Osteoblast (primary cell): ENCODE measurements around the gene NUDC. TPM values are rescaled to one million over a fixed set of nuclear protein-coding genes. Genes with fewer than 3 reads are reported as not detected.

ENCODE experiments used
- DNase-seq: peaks from one replicate; pipeline ENCODE4 v3.0.0; 2011; ENCODE audit warnings: low spot score, mixed read lengths; ENCODE audit not compliant: insufficient read length; ENCODE audit errors: missing footprints
- H2AFZ ChIP-seq: 2 replicates; pipeline ENCODE4 v1.6.0; 2011; ENCODE audit warnings: mild to moderate bottlenecking, low read length
- H3K27ac ChIP-seq: 2 replicates; pipeline ENCODE4 v1.5.1; 2011; ENCODE audit warnings: mild to moderate bottlenecking, low read depth, low read length, moderate library complexity
- H3K27me3 ChIP-seq: 2 replicates; pipeline ENCODE4 v1.6.0; 2012; ENCODE audit warnings: mild to moderate bottlenecking, control low read depth, inconsistent platforms, low read length, moderate library complexity; ENCODE audit not compliant: insufficient read depth
- H3K36me3 ChIP-seq: 2 replicates; pipeline ENCODE4 v1.5.1; 2011; ENCODE audit warnings: mild to moderate bottlenecking, low read length, control low read depth, moderate library complexity; ENCODE audit not compliant: insufficient read depth
- H3K4me1 ChIP-seq: 2 replicates; pipeline ENCODE4 v1.5.1; 2011; ENCODE audit warnings: mild to moderate bottlenecking, low read length, control low read depth, moderate library complexity; ENCODE audit not compliant: insufficient read depth
- H3K4me2 ChIP-seq: 2 replicates; pipeline ENCODE4 v1.6.0; 2011; ENCODE audit warnings: mild to moderate bottlenecking, low read length; ENCODE audit not compliant: insufficient read depth
- H3K4me3 ChIP-seq: fragments of 200-600 bp; sonication (generic); 3 replicates; pipeline ENCODE4 v1.5.1; 2012; ENCODE audit warnings: mild to moderate bottlenecking, low read length, inconsistent platforms; ENCODE audit not compliant: insufficient read depth
- H3K79me2 ChIP-seq: 2 replicates; pipeline ENCODE4 v1.6.0; 2012; ENCODE audit warnings: mild to moderate bottlenecking, low read length, control low read depth, inconsistent platforms; ENCODE audit not compliant: insufficient read depth
- H3K9me3 ChIP-seq: 2 replicates; pipeline ENCODE4 v1.5.1; 2011; ENCODE audit warnings: low read depth, low read length, control low read depth
- H4K20me1 ChIP-seq: 2 replicates; pipeline ENCODE4 v1.6.0; 2012; ENCODE audit warnings: mild to moderate bottlenecking, low read length, control low read depth; ENCODE audit not compliant: insufficient read depth
- total RNA-seq: library from RNA; depleted of rRNA; stranded (reverse); fragments of >200 nt; gene quantifications from 2 replicates; pipeline ENCODE4 v1.2.3, GENCODE V29; 2012
- TF ChIP-seq, protein P1 (sequence below): IDR thresholded peaks from 2 replicates; pipeline ENCODE4 v1.5.1; 2011; ENCODE audit warnings: mild to moderate bottlenecking, low read depth, low read length, moderate library complexity; ENCODE audit errors: extremely low read depth

Gene NUDC
- total RNA-seq, 1 donor = 15.9 TPM

DNA sequence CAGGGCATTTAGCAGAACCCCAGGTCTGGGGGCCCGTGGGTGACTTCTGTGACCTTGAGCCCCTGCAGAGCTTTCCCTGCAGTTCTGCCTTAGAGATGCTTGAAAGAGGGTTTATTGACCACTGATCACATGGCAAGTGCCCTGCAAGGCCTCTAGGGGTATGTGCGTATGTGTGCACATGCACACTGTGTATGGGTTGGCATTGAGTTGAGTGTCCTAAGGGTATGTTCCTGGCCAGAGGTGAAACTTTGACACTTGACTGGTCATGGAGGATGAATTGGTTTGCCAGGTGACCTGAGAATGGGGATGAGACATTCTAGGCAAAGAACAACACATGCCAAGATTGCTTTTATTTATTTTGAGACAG, 17.1 kb downstream of the NUDC start:
- no peaks in the 10 kb centered on the region for H3K9me3 ChIP-seq
- H3K4me3 ChIP-seq = no peak overlapping the region
- peaks cover 42% of the 10 kb centered on the region for H3K79me2 ChIP-seq
- no peak for DNase-seq
- no peaks in the 10 kb centered on the region for H3K27me3 ChIP-seq
- TF ChIP-seq, protein P1, sequence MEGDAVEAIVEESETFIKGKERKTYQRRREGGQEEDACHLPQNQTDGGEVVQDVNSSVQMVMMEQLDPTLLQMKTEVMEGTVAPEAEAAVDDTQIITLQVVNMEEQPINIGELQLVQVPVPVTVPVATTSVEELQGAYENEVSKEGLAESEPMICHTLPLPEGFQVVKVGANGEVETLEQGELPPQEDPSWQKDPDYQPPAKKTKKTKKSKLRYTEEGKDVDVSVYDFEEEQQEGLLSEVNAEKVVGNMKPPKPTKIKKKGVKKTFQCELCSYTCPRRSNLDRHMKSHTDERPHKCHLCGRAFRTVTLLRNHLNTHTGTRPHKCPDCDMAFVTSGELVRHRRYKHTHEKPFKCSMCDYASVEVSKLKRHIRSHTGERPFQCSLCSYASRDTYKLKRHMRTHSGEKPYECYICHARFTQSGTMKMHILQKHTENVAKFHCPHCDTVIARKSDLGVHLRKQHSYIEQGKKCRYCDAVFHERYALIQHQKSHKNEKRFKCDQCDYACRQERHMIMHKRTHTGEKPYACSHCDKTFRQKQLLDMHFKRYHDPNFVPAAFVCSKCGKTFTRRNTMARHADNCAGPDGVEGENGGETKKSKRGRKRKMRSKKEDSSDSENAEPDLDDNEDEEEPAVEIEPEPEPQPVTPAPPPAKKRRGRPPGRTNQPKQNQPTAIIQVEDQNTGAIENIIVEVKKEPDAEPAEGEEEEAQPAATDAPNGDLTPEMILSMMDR = no peak
- no peaks in the 10 kb centered on the region for H3K4me1 ChIP-seq
- H2AFZ ChIP-seq = no peak overlapping the region
- peaks cover 5% of the 10 kb centered on the region for H4K20me1 ChIP-seq
- H3K27ac ChIP-seq = no peak overlapping the region
- no peak overlapping the region for H3K4me2 ChIP-seq
- H3K36me3 ChIP-seq = peaks cover 33% of the 10 kb centered on the region

DNA sequence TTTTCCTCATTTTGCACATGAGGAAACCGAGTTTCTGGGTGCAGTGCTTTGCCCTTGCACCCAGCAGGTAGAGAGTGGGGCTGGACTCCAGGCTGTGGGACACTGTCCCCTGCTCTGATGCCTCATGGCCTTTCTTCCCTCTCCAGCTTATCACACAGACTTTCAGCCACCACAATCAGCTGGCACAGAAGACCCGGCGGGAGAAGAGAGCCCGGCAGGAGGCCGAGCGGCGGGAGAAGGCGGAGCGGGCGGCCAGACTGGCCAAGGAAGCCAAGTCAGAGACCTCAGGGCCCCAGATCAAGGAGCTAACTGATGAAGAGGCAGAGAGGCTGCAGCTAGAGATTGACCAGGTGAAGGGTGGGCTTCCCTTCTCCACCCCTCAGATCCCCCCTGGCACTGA, 19.8 kb downstream of the NUDC start:
- Histone ChIP-seq H4K20me1 (peaks cover 5% of the 10 kb centered on the region), H3K4me2 (no peak overlapping the region), H2AFZ (no peak overlapping the region), H3K4me3 (no peak overlapping the region), H3K27me3 (no peaks in the 10 kb centered on the region), H3K9me3 (no peaks in the 10 kb centered on the region), H3K27ac (no peak overlapping the region), H3K4me1 (no peaks in the 10 kb centered on the region), H3K79me2 (peaks cover 38% of the 10 kb centered on the region), H3K36me3 (peaks cover 51% of the 10 kb centered on the region)
- no peak for DNase-seq
- TF ChIP-seq, protein P1 = no peak

GRCh38 chr1:26942656-26943055, 21.1 kb downstream of the NUDC start:
- H3K27ac ChIP-seq = no peak overlapping the region
- peaks cover 56% of the 10 kb centered on the region for H3K36me3 ChIP-seq
- no peaks in the 10 kb centered on the region for H3K9me3 ChIP-seq
- H3K4me2 ChIP-seq = no peak overlapping the region
- H4K20me1 ChIP-seq = peaks cover 5% of the 10 kb centered on the region
- H3K4me3 ChIP-seq = no peak overlapping the region
- DNase-seq = no peak
- no peaks in the 10 kb centered on the region for H3K4me1 ChIP-seq
- TF ChIP-seq, protein P1 = no peak
- no peak overlapping the region for H2AFZ ChIP-seq
- H3K79me2 ChIP-seq = peaks cover 28% of the 10 kb centered on the region
- H3K27me3 ChIP-seq = no peaks in the 10 kb centered on the region

GRCh38 chr1:26945138-26945537, 23.6 kb downstream of the NUDC start:
- H2AFZ ChIP-seq = no peak overlapping the region
- peaks cover 54% of the 10 kb centered on the region for H3K36me3 ChIP-seq
- no peak for DNase-seq
- H3K9me3 ChIP-seq = no peaks in the 10 kb centered on the region
- peaks cover 5% of the 10 kb centered on the region for H3K79me2 ChIP-seq
- TF ChIP-seq, protein P1 = no peak
- H3K4me1 ChIP-seq = no peaks in the 10 kb centered on the region
- no peak overlapping the region for H3K4me2 ChIP-seq
- H3K27ac ChIP-seq = no peak overlapping the region
- H4K20me1 ChIP-seq = no peaks in the 10 kb centered on the region
- no peaks in the 10 kb centered on the region for H3K27me3 ChIP-seq
- H3K4me3 ChIP-seq = no peak overlapping the region
